Activated gamma-delta T cell treated with anti-CD3 and anti-CD28 coated beads, Interleukin-2, amount 50 U/mL, for 16 hours (primary cell): ENCODE results near the gene HS1BP3.

ENCODE experiments used
- DNase-seq: peaks from one replicate; pipeline ENCODE4 v3.0.0-alpha.2; 2020; ENCODE audit warnings: low read depth

HS1BP3 gene

DNA sequence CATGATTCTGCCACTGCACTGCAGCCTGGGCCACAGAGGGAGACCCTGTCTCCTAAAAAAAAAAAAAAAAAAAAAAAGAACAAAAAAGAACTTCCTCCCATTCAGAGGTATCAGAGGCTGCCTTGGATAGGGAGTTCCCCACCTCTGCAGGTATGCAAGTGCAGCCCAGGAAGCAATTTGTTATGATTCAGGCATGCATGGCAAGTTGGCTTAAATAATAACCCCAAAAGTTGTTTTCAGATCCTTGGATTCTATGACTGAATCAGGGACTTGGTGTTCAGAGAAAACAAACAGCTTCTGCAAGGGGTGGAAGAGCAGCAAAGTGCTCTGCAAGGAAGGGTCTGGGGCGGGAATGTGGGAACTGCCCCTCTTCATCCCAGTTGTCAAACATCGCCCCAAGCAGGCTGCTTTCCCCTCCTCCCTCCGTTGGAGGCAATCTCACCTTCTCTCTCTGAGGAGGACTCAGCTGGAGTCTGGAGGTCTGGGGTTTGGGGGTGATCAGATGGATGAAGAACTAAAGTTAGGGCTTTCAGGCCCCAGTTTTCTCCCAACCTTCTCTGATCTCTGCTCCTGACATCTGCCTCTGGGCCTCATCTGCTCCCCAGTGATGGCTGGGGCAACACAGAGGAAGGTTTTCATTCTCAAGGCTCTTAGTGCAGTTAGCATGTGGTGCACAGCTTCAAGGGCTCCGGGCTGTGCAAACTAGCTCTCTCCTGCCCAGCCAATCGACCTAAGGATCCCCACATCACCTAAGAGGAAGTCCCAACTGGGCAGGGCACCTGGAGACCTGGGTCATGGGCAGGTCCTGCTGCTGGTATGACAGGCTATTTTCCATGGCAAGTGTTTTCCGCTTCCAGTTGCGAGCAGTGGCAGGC lies 12.5 kb upstream of the HS1BP3 start:
- no peak for DNase-seq

DNA sequence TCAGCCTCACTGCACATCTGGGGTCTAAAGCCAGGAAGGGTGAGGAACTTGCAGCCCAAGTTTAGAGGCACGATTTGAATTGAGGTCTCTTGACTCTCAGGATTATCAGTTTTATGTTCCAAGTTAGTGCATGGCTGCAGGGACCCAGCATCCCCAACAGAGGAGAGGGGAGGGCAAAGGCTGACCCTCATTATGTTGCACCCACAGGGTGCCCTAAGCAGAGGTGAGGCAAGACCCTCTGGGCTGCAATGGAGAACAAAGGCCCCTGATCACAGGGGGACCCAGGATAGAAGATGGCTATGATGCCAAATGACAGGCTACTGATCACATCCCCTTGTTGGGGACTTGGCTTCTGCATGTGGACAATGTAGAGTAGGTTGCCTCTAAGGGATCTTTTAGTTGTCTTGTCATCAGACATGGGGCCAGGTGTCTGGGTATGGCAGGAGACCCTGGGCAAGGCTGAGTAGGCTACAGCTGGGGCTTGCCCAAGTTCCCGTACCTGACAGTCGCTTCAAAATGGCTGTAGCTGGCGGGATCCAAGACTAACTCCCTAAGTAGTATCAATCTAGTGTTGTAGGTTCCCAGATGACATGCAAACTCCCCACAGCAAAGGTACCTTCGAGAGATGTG lies 11.5 kb upstream of the HS1BP3 start:
- no peak for DNase-seq

DNA sequence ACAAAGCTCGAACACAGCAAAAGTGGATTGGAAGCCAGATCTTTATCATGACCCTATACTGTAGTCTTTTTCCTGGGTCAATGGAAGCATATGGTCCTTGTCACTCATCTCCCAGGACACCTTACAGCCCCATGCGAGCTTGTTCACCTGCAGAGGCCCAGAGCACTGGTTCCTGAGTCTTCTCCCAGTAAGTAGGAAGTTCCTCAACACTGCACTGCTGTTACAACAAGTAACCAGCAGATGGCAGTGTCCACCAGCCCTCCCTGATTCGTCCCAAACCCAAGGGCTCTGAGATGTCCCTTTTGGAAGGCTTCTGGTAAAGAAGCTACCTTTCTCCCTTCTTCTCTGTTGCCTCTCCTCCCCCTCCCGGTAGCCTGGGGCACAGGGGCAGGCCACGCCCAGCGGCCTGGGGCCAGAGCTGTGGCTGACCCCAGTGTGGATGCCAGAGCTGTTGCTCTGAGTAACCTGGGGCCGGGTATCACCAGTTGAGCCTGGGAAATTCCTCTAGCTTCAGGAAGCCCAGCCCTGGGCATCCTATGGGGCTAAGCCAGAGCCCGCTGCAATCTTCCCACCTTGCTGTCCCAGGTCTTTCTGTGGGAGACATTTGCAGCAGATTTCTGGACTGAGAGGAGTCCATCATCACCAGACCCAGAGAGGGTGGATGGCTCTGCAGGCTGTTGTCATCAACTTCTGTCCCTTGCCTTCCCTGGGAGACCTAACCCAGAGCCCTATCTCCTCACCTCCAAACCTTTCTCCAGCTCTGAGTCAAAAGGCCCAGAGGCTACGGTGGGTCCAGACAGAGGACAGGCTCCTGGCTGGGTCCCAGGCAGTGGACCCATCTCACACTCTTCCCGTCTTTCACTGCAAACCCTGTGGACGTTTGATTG lies 10.8 kb upstream of the HS1BP3 start:
- DNase-seq = peak; percentile 45

DNA sequence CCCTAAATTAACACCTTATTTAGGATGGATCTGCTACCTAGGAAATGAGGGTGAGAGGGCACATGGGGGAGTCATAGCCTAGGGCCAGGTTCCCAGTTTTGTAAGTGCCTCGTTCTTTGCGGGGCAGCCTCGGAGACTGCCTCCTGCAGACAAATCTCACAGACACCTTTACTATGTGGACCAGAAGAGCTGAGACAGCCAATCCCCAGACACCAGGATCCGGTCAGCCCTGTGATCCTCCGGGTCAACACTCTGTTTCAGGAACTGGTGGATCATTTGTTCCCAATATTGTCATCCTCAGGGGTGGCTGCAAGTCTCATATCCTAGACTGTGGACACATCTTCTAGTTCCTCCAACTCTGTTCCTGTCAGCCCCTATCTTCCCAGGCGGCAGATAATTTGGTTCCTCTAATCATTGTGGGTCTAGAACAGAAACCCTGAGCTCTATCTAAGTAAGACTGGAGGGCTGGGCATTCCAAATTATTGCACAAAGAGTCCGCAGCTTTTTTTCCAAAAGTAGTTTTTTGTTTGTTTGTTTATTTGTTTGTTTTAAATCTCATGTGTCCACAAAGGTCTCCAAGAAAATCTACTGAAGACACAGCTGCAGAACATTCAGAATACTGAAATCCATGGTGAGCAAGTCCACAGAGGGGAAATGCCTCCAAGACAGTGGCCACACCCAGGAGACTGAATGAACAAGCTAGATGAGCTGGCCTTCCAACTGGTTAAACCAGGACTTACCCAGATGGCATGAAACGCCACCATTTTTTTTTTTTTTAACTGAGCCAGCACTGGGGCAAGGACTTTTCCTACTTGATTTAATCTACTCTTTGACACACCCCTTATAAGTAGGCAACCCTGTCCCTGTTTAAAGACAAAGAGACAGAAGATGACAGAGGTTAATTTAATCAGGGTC lies 9.9 kb upstream of the HS1BP3 start:
- no peak for DNase-seq

DNA sequence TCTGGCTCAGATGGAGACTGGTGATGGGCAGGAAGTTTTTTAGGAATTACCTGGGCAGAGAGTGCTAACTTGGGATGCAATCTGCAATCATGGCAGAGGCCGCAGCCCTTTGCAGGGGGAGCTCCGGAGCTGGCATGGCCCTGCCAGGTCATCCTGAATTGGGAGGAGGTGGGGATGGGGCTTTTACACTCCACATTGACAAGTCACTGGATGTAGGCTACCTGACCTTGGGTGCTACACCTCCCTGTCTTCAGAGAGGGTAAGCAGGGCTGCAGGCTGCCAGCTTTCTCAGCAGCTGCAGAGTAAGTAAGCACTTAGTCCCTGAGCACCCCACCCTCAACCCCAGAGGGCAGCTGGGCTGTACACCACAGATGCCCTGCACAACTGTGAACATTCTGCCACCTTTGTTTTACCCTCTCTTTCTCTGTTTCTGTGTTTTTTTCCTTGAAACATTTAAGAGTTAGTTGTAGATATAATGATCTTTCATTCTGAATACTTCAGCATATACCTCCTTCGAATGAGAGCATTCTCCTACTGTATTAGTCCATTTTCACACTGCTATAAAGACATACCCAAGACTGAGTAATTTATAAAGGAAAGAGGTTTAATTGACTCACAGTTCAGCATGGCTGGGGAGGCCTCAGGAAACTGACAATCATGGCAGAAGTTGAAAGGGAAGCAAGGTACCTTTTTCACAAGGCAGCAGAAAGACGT lies 6.8 kb upstream of the HS1BP3 start:
- no peak for DNase-seq

DNA sequence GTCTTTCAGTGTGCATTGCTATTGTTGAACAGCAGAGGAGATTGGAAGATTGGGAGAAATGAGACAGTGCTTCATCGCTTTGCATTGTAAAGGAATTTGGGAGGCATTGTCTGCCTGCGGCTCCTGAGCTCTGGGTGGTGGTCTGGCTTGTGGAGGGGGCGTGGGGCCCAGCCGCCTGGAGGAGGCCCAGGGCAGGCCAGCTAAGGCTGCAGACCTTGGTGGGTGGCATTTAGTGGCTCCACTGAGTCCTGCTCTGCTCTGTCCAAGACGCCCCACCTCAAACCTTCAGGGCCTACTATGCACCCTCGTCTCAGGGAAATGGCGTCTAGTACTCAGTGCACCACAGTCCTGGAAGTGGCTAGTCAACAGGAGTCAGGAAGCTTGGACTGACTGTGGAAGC lies 5.7 kb upstream of the HS1BP3 start:
- no peak for DNase-seq

DNA sequence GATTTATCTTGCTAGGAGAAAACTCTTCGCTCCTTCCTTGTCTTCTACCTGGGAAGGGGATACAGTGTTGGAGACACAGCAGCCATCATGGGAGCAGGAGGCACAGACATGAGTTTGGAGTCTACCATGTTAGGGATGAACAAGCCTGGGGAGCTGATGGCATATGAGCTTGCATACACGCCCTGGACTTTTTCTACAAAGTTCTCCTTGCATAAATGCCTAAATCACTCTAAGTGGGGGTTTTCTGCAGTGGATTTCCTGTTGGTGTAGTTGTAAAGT lies 3.6 kb upstream of the HS1BP3 start:
- DNase-seq = no peak

DNA sequence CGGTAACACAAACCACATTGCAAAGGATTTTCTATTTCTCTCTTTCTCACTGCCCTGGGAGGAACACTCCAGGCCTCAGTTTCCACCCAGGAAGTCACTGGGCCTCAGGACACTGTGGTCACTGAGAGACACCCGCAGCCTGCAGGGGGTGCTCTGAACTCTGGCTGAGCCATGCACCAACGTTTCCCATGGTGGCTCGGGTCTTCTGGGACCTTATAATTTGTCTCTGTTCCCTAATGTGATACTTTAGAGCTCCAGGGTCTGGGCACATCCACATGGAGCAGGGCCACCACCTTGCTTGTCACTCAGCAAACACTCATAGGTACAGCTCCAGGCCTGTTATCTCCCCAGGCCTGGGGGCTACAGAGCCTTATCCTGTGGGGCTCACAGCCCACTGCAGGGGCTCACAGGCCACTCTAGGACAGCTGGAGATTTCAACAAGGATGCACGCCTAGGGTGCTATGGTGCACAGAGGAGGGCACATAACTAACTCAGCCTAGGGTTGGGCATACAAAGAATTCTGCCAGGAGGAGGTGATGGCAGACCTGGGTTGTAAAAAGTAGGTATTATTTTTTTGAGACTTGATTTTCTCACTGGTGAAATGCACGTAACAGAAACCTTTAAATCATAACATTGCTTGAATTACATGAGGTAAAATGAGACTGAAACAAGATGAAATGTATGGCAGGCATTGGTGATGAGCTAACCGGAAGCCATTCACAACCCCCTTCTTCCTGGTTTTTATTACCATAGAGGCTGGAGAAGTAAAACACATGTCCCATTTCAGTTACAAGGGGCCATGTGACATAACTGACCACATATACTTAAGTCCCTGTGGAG lies 3.0 kb upstream of the HS1BP3 start:
- DNase-seq = no peak

DNA sequence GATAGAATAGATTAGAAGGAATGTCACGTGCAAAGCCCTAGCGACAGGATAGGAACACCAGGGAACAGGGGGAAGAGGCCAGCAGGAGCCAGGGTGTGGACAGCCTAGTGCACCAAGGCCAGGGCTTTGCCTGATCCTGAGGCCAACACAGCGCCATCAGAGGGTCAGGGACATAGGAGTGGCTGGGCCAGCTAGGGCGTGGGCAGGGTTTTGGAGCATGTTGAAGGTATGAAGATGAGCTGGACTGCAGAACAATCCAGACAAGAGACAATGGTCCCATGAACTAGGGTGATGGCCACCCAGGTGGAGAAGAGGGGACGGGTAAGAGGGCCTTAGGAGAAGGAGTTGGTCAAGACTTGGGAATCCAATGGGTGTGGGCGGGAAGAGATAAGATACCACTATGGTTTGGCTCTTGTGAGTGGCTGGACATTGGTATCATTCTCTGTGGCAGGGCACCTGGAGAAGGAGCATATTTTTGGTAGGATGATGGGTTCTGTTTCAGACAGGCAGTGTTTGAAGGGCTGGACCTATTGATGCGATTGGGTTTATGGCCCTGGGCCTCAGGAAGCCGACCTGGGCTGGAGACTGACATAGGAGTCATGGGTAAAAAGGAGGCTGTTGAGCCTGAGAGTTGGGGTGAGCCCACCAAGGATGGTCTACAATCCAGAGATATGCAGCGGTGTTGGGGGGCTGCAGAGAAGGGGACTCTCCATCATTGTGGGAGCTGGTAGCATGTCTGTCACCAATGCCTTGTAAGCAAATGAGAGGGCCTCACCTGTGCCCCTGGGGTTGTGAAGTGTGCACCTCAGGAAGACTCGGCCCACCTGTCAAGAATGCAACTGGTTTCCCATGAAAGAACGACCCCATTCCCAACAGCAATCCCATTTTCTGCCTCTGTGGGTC lies 2.0 kb upstream of the HS1BP3 start:
- DNase-seq = no peak

DNA sequence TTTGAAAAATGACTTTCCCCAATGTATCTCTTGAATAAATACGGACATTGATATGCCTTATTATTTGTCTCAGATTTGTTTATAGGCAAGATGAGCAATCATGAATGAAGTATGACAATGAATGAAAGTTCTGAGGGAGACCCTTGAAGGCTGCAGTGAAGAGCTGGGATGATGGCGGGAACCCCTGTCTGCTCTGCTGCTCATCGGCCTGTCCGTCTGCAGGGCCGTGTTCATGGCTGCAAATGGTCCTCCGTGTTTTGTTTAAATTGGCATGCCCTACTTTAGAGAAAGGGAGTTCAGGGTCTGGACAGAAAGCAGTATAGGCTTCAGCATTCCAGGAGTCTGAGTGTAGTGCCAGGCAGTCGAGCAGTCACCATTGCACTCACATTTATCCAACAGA lies 1.2 kb upstream of the HS1BP3 start:
- DNase-seq = no peak

DNA sequence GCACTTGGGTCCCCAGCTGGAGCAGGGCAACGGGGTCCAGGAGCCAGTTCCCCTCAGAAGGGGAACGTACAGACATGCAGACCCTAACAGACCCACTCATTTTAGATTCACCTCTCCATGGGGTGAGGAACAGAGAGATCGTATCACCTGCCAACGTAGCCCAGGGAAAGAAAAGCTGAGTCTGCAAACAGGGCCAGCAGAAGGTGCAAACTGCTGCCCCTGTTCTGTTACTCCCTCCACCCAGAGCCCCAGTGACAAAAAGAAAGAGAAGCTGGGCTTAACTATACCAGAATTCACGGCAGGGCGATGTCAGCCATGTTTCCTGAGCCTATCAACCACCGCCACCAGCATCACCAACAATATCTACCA lies 817 bp upstream of the HS1BP3 start:
- DNase-seq = no peak

DNA sequence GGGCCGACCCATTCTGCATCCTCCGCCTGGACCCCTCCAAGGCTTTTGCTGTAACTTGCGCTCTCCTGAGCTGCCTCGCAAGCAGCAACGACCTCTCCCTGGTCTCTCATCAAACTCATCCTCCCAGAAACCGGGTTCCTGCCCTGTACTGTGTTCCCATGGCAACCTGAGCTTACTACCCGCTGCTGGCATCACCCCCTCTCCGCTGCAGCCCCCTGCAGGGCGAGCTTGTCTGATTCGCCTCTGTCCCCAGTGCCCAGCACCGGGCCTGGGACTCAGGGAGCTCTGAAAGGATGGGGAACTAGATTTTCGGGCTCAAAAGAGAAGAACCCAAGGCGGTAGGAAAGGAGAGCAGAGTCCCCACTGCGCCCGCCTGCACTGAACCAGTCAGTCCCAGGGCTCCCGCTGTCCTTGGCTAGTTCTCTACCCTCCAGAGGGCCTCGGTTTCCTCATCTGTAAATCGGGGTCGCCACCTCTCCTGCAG lies 463 bp downstream of the HS1BP3 start:
- DNase-seq = no peak

DNA sequence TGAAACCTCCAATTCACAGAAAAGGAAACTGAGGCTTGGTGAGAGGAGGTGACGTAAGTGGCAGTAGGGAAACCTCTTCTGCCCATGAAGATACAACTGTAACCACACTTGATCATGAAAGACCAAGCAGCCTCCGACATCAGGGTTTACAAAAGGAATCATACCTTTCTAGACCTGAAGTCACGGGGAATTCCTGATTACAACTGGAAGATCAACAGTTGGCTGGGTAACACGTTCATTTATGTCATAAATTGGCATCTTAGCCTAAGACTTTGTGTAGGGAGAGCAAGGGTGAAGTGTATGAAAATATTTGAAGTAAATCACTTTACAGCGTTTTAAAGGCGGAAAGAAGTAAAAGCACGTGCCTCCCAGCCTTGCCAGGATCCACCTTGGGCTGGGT lies 922 bp downstream of the HS1BP3 start:
- DNase-seq = no peak

DNA sequence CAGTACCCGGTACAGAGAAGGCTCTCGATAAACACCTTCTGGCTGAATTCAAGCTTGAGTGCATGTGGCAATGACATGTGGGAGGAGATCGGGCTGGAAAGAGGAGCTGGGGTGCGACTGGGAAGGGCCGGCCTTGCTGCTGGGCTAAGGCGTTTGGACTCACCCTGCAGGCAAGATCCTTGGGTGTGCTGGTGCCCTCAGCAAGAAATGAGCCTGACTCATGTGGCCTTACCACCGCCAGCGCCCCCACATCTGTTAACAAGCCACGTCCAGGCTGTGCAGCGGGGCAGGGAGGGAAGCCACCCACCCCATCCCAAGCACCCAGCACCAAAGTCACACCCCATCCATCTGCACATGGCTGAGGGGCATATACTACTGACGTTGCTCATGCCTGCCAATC lies 1.3 kb downstream of the HS1BP3 start:
- no peak for DNase-seq

DNA sequence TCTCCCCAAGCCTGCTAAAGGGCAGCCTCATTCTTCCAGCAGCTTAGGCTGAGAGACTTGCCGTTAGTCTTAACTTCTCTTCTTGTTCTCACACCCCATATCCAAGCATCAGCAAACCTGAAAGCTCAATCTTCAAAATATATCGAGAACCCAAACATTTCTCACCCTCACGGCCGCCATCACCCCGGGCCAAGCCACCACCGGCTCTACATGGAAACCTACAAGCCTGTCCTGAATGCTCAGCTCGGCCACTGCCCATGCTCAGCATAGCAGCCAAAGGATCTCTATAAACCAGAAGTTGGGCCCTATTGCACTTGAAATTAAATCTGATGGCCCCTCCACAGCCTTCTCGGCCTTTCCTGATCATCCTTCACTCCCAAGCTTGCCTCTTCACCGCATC lies 2.1 kb downstream of the HS1BP3 start:
- DNase-seq = no peak

DNA sequence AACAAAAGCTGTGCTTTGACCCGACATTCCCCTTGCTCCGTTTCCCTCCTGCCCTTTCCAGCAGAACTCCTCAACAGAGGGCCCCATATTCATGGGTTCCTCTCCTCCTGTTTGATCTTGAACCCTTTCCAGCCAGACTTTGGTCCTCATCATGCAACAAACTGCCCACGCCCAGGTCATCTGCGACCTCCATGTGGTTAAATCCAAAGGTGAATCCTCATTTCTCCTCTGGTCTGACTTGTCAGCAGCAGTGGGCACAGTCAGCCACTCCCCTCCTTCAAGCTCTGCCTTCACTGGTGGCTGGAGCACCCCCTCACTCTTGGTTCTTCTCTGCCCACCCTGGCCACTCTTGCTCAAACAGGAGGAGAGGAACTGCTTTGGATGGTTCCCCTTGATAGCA lies 2.7 kb downstream of the HS1BP3 start:
- DNase-seq = no peak

DNA sequence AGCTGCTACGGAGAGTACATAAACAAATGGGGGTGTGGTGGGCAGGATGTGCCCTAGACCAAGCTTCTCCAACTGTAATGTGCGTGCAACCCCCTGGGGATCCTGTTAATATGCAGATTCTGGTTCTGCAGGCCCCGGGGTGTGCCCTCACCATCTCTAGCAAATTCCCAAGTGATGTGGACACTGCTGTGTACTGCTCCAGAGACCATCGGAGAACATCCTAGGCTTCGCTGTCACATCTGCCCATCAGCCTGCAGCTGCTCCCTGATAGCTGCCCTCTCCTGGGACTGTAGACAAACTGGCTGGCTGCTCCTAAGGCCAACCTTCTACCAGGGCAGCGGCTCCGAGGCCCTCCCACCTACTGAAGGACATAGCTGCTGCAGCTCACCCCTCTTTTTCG lies 3.2 kb downstream of the HS1BP3 start:
- DNase-seq = no peak

DNA sequence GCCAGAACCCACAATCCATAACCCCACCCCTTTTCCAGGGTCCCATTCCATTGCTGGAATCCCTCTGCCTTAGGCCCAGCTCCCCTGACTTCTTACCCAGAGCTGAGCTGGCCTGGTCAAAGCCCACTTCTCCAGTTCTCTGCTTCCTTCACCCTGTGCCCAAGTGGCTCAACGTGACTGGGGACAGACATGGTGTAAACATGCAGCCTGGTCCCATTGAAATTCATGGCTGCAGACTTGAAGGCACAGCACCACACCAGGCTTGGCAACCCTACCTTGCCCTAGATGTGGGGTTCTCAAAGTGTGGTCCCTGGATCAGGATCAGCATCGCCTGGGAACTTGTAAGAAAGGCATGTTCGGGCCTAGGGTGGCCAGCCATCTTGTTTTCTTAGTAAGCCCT lies 3.7 kb downstream of the HS1BP3 start:
- no peak for DNase-seq

DNA sequence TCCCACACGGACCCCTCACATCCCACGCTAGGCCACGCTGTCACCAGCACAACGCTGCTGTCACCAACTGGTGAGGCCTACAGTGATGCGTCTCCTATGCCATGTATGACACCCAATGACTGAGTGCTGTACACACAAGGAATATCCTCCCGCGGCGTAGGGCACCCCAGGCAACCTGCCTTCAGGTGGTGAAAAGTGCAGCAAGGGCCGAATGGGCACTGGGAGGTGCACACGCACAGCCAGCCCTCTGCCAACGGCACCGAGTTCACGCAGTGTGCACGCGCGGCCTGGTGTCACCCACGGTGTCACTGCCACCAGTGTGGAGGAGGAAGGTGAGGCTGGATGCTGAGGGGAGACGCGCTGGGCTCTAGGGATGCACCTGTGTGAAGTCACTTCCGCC lies 4.5 kb downstream of the HS1BP3 start:
- no peak for DNase-seq
